Measurements from ENCODE around the gene TTC28.

GRCh38 chr22:28034145-28034759, 645.4 kb downstream of the TTC28 start:
- no peak for TF ChIP-seq CTCF (IDR thresholded peaks at IDR 0.05; ENCODE audit: insufficient read depth, low read depth, low read length)
- TF ChIP-seq EZH2 (IDR thresholded peaks at IDR 0.05; ENCODE audit: insufficient read depth, low read length), result no peak
